ENCODE data around the gene ADGRL1.

ADGRL1 gene

DNA sequence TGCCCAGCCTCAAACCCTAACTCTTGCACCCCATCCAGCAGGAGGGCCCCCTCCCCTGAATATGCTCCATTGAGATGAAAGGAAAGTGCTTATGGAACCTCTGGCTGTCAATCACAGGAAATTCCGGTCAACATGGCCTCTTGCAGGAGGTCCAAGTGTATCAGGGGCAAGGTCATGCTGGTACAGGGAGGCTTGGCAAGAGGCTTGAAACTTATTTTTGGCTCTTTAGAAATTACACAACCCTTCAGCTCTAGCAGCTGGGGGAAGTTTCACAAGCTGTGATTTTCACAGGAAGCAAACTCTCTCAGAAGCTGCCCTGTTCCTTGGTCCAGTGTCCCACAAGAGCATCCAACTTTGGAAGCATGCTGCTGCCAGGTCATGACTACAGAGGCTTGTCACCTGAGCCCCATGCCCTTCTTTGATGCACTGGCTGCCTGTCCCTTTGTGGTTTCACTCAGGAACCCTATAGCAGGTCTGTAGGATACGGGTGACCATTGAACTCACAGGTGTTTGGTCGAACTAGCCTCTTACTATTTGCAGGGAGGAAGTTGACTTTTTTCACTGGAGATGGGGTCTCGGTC, 78.0 kb downstream of the ADGRL1 start:
- H3K36me3 ChIP-seq (ENCODE audit: control insufficient read depth in 1 of 2, insufficient read depth in 2 of 2, low read depth in 1 of 2, low read length in 2 of 2), result no peaks in the 10 kb centered on the region
- 84% methylated on average over 4 of the region's 4 CpGs for WGBS
- DNase-seq, result no peak

DNA sequence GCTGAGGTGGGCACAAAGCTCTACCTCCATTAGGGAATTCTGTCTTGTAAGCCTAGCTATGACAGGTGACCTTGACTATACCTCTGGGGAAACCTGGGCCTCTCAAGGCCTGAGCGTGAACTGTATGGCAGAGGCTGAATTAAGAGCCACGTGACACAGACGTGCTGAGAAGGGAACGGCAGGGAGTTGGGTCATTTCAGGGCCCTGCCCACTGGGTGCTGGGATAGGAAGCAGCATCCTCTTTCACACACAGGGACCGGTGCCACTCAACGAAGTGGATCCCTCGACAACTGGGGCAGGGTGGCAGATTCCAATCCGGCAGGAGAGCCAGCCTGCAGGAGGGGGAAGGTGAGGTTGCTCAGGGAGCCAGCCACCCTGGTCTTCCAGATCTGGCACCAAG, 78.8 kb downstream of the ADGRL1 start:
- 97% methylated on average over 8 of the region's 8 CpGs for WGBS

More for the DNA sequence above, 78.0 kb downstream of the ADGRL1 start:
- Histone ChIP-seq H3K27me3 (ENCODE audit: control insufficient read depth in 1 of 2, insufficient read depth in 1 of 2, low read length in 2 of 2) (no peaks in the 10 kb centered on the region), H3K4ac (ENCODE audit: low read depth in 1 of 2, low read length in 2 of 2) (no peak overlapping the region), H3K9me3 (ENCODE audit: control insufficient read depth, low read length) (no peaks in the 10 kb centered on the region), H2BK12ac (ENCODE audit: low read length in 2 of 2) (no peak overlapping the region), H3K4me1 (ENCODE audit: control insufficient read depth, insufficient read depth, low read depth, low read length) (no peaks in the 10 kb centered on the region), H4K91ac (ENCODE audit: low read length) (no peak overlapping the region), H2BK15ac (ENCODE audit: low read depth, poor library complexity, severe bottlenecking) (no peak overlapping the region), H3K4me3 (ENCODE audit: insufficient read depth in 1 of 2, low read depth in 1 of 2, low read length in 2 of 2) (no peak overlapping the region), H3K14ac (ENCODE audit: low read length in 2 of 2) (no peak overlapping the region), H3K79me1 (replicated peaks; ENCODE audit: low read length, poor library complexity, severe bottlenecking) (peaks cover 3% of the 10 kb centered on the region), H3K18ac (ENCODE audit: low read depth in 1 of 2, low read length in 2 of 2) (no peak overlapping the region), H2AK5ac (ENCODE audit: low read length, severe bottlenecking) (no peak overlapping the region), H3K9ac (ENCODE audit: low read length) (no peak overlapping the region), H4K8ac (ENCODE audit: low read length) (no peak overlapping the region), H2BK5ac (ENCODE audit: low read depth, low read length, poor library complexity, severe bottlenecking) (no peak overlapping the region), H3K4me2 (ENCODE audit: low read length, poor library complexity, severe bottlenecking) (no peak overlapping the region), H2BK120ac (ENCODE audit: low read depth, low read length) (no peak overlapping the region), H3K23ac (ENCODE audit: low read length in 2 of 2) (no peak overlapping the region), H3K27ac (ENCODE audit: low read length, poor library complexity, severe bottlenecking) (no peak overlapping the region), H2AFZ (ENCODE audit: low read depth, low read length) (no peak overlapping the region)

DNA sequence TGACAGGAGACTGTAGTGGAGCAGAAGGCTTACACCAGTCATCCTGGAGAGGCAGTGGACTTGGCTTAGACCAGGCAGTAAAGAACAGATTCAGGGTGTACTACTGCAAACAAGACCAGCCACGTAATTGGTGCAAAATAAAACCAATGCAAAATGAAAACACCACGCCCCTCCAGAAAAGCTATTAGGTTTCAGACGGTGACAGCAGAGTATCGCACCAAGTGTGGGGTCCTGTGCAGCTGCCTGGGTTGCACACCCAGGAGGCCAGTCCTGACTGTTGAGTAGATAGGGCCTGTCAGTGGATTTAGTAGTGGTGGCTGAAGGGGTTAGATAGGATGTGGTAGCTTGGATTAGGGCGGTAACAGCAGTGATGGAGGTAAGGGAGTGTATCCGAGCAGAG, 83.0 kb downstream of the ADGRL1 start:
- H3K79me1 ChIP-seq (replicated peaks; ENCODE audit: low read length, poor library complexity, severe bottlenecking), result peaks cover 5% of the 10 kb centered on the region
- H3K4me1 ChIP-seq (ENCODE audit: control insufficient read depth, insufficient read depth, low read depth, low read length), result peaks cover 10% of the 10 kb centered on the region
- no peak overlapping the region for H2BK15ac ChIP-seq (ENCODE audit: low read depth, poor library complexity, severe bottlenecking)
- no peak overlapping the region for H3K18ac ChIP-seq (ENCODE audit: low read depth in 1 of 2, low read length in 2 of 2)
- no peaks in the 10 kb centered on the region for H3K36me3 ChIP-seq (ENCODE audit: control insufficient read depth in 1 of 2, insufficient read depth in 2 of 2, low read depth in 1 of 2, low read length in 2 of 2)
- no peaks in the 10 kb centered on the region for H3K27me3 ChIP-seq (ENCODE audit: control insufficient read depth in 1 of 2, insufficient read depth in 1 of 2, low read length in 2 of 2)
- WGBS, result 96% methylated on average over 4 of the region's 6 CpGs
- H2AK5ac ChIP-seq (ENCODE audit: low read length, severe bottlenecking), result no peak overlapping the region
- H3K27ac ChIP-seq (ENCODE audit: low read length, poor library complexity, severe bottlenecking), result no peak overlapping the region
- no peaks in the 10 kb centered on the region for H3K9me3 ChIP-seq (ENCODE audit: control insufficient read depth, low read length)
- H3K4ac ChIP-seq (ENCODE audit: low read depth in 1 of 2, low read length in 2 of 2), result no peak overlapping the region
- H2BK5ac ChIP-seq (ENCODE audit: low read depth, low read length, poor library complexity, severe bottlenecking), result no peak overlapping the region
- no peak overlapping the region for H3K14ac ChIP-seq (ENCODE audit: low read length in 2 of 2)
- H4K8ac ChIP-seq (ENCODE audit: low read length), result no peak overlapping the region
- no peak overlapping the region for H2BK120ac ChIP-seq (ENCODE audit: low read depth, low read length)
- no peak overlapping the region for H2BK12ac ChIP-seq (ENCODE audit: low read length in 2 of 2)
- no peak for DNase-seq
- H2AFZ ChIP-seq (ENCODE audit: low read depth, low read length), result no peak overlapping the region
- H3K4me3 ChIP-seq (ENCODE audit: insufficient read depth in 1 of 2, low read depth in 1 of 2, low read length in 2 of 2), result no peak overlapping the region
- no peak overlapping the region for H3K9ac ChIP-seq (ENCODE audit: low read length)
- no peak overlapping the region for H4K91ac ChIP-seq (ENCODE audit: low read length)
- no peak overlapping the region for H3K4me2 ChIP-seq (ENCODE audit: low read length, poor library complexity, severe bottlenecking)
- H3K23ac ChIP-seq (ENCODE audit: low read length in 2 of 2), result no peak overlapping the region

More for the DNA sequence above, 78.8 kb downstream of the ADGRL1 start:
- Histone ChIP-seq H2AK5ac (ENCODE audit: low read length, severe bottlenecking) (no peak overlapping the region), H3K4me2 (ENCODE audit: low read length, poor library complexity, severe bottlenecking) (no peak overlapping the region), H2BK5ac (ENCODE audit: low read depth, low read length, poor library complexity, severe bottlenecking) (no peak overlapping the region), H4K91ac (ENCODE audit: low read length) (no peak overlapping the region), H2BK15ac (ENCODE audit: low read depth, poor library complexity, severe bottlenecking) (no peak overlapping the region), H3K27ac (ENCODE audit: low read length, poor library complexity, severe bottlenecking) (no peak overlapping the region), H3K18ac (ENCODE audit: low read depth in 1 of 2, low read length in 2 of 2) (no peak overlapping the region), H3K36me3 (ENCODE audit: control insufficient read depth in 1 of 2, insufficient read depth in 2 of 2, low read depth in 1 of 2, low read length in 2 of 2) (no peaks in the 10 kb centered on the region), H3K4me1 (ENCODE audit: control insufficient read depth, insufficient read depth, low read depth, low read length) (no peaks in the 10 kb centered on the region), H3K4me3 (ENCODE audit: insufficient read depth in 1 of 2, low read depth in 1 of 2, low read length in 2 of 2) (no peak overlapping the region), H2BK12ac (ENCODE audit: low read length in 2 of 2) (no peak overlapping the region), H3K14ac (ENCODE audit: low read length in 2 of 2) (no peak overlapping the region), H2BK120ac (ENCODE audit: low read depth, low read length) (no peak overlapping the region), H3K27me3 (ENCODE audit: control insufficient read depth in 1 of 2, insufficient read depth in 1 of 2, low read length in 2 of 2) (no peaks in the 10 kb centered on the region), H3K9me3 (ENCODE audit: control insufficient read depth, low read length) (no peaks in the 10 kb centered on the region), H2AFZ (ENCODE audit: low read depth, low read length) (no peak overlapping the region), H3K4ac (ENCODE audit: low read depth in 1 of 2, low read length in 2 of 2) (no peak overlapping the region), H3K23ac (ENCODE audit: low read length in 2 of 2) (no peak overlapping the region), H3K9ac (ENCODE audit: low read length) (no peak overlapping the region), H4K8ac (ENCODE audit: low read length) (no peak overlapping the region), H3K79me1 (replicated peaks; ENCODE audit: low read length, poor library complexity, severe bottlenecking) (peaks cover 3% of the 10 kb centered on the region)
- no peak for DNase-seq

DNA sequence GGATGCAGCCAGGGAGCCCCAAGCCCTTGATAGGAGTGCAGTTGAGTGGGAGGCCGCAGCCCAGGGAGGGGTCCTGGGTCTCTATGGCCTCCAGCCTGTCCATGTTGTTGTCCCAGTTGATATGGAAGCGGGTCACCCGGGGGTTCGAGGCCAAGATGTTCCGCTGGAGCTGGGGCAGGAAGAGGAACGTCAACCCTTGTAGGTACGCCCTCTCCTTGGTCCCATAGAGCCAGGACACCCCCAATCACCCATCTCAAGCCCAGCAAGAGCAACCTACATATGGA, 85.5 kb downstream of the ADGRL1 start:
- H3K36me3 ChIP-seq (ENCODE audit: control insufficient read depth in 1 of 2, insufficient read depth in 2 of 2, low read depth in 1 of 2, low read length in 2 of 2), result no peaks in the 10 kb centered on the region
- H3K9me3 ChIP-seq (ENCODE audit: control insufficient read depth, low read length), result no peaks in the 10 kb centered on the region
- H3K9ac ChIP-seq (ENCODE audit: low read length), result peak overlapping the region; percentile 99
- no peak overlapping the region for H2BK15ac ChIP-seq (ENCODE audit: low read depth, poor library complexity, severe bottlenecking)
- H3K4me3 ChIP-seq (ENCODE audit: insufficient read depth in 1 of 2, low read depth in 1 of 2, low read length in 2 of 2), result no peak overlapping the region
- H3K79me1 ChIP-seq (replicated peaks; ENCODE audit: low read length, poor library complexity, severe bottlenecking), result peaks cover 16% of the 10 kb centered on the region
- no peak overlapping the region for H3K4me2 ChIP-seq (ENCODE audit: low read length, poor library complexity, severe bottlenecking)
- no peak overlapping the region for H4K8ac ChIP-seq (ENCODE audit: low read length)
- H3K27me3 ChIP-seq (ENCODE audit: control insufficient read depth in 1 of 2, insufficient read depth in 1 of 2, low read length in 2 of 2), result no peaks in the 10 kb centered on the region
- no peak overlapping the region for H3K14ac ChIP-seq (ENCODE audit: low read length in 2 of 2)
- H3K23ac ChIP-seq (ENCODE audit: low read length in 2 of 2), result no peak overlapping the region
- H2BK120ac ChIP-seq (ENCODE audit: low read depth, low read length), result no peak overlapping the region
- 99% methylated on average over 6 of the region's 7 CpGs for WGBS
- no peak overlapping the region for H4K91ac ChIP-seq (ENCODE audit: low read length)
- H3K27ac ChIP-seq (ENCODE audit: low read length, poor library complexity, severe bottlenecking), result no peak overlapping the region
- H2BK5ac ChIP-seq (ENCODE audit: low read depth, low read length, poor library complexity, severe bottlenecking), result no peak overlapping the region
- H2BK12ac ChIP-seq (ENCODE audit: low read length in 2 of 2), result no peak overlapping the region
- H2AK5ac ChIP-seq (ENCODE audit: low read length, severe bottlenecking), result no peak overlapping the region
- no peak overlapping the region for H3K4ac ChIP-seq (ENCODE audit: low read depth in 1 of 2, low read length in 2 of 2)
- DNase-seq, result no peak
- H3K18ac ChIP-seq (ENCODE audit: low read depth in 1 of 2, low read length in 2 of 2), result no peak overlapping the region
- H2AFZ ChIP-seq (ENCODE audit: low read depth, low read length), result no peak overlapping the region
- peaks cover 21% of the 10 kb centered on the region for H3K4me1 ChIP-seq (ENCODE audit: control insufficient read depth, insufficient read depth, low read depth, low read length)

Data from mesenchymal stem cell (in vitro differentiated cells and primary cell).